ENCODE measurements around the gene BCL6.
A peak's percentile ranks its signal among the peaks of the same experiment; 100 is the strongest.

The BCL6 gene

DNA sequence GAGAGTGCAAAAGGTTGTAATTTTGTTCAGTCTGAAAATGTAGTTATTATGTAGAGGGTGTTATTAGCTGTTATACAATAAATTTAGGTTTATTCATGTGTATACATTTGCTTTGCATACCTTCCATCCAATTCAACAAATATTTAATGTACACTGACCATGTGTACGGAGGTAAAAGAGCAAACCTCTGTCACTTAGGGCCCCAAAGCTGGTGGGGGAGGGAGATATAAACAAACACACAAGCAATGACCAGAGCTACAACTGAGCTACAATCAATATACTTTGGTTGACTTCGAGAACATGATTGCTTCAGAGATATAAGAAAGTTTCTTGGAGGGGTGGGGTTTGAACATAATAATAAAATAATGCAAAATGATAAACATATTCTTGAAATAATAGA is 17.5 kb upstream of the BCL6 start:
- DNase-seq (ENCODE audit: low spot score): no peak

GRCh38 chr3:187759601-187760000 is 14.3 kb upstream of the BCL6 start:
- no peak for DNase-seq (ENCODE audit: low spot score)

DNA sequence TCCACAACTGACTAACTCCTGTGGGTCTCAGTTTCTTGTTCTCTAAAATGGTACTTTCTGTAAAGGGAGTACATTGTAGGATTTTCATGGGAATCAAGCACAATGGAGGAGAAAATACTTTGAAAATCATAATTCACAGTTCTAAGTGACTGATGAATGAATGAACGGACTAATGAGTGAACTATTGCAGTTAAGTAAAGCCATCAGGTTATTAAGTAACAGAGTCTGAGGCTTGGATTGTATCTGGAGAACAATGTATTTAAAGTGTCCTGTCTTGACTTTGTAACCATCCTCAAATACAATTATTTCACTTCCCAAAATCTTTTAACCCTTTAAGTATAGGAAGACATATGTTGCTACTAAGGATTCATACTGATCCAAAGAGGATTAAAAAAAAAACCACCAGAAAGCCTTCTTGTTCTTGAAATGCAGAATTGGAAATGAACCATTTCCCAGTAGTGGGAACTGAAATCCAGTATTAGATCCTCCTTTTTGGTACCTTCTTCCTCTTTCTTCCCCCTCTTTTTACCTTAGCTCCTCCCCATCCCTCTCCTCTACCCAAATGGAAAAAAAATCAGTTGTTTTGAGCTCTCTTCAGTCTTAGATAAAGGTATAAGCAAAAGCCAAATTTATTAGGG is 13.2 kb upstream of the BCL6 start:
- DNase-seq (ENCODE audit: low spot score): no peak

DNA sequence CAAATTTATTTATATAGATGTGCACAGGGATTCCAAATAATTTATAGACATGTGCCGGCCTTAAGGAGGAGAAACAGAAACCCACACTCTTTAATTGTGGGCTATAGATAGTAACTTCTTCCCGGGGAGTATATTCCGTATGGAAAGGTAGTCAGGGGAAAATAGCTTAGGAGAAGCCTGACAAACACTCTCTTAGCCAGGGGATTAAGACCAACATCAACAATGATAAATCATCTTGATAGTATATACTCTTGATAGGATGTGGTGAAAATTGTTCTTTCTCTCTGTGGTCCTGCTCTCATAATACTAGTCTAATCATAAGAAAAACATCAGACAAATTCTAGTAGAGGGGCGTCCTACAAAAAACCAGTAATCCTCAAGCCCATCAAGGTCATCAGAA is 8.2 kb upstream of the BCL6 start:
- DNase-seq (ENCODE audit: low spot score): no peak

DNA sequence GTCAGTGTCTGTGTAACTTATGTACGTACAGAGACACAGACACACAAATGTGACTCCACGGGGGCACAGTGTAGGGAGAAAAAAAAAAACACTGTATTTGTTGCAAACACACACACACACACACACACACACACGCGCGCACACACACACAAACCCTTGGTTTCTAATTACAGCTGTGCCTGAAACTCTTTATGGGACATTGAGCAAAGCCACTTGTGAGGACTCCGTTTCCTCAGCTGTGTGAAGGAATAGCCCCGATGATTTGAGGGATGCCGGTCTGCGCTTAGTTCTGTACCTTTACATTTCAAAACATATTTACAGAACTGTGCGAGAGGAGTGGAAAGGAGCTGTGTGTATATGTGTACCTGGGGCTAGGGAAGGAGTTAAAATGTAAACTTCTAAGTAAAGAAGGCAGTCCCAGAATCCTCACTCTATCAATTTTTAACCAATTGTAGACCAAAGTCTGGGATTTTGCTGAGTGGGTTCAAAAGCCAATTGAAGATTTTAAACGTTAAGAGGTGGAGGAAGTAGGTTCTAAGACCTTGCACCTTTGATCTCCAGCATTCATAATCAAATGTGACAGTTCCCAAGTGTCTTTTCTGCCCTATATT is 5.3 kb upstream of the BCL6 start:
- DNase-seq (ENCODE audit: low spot score): no peak

GRCh38 chr3:187750006-187750512 is 4.8 kb upstream of the BCL6 start:
- no peak for DNase-seq (ENCODE audit: low spot score)

- DNase-seq (ENCODE audit: low spot score): peak; percentile 70
Measured at GRCh38 chr3:187748050-187748481, 2.8 kb upstream of the BCL6 start.

GRCh38 chr3:187747506-187747905 is 2.2 kb upstream of the BCL6 start:
- no peak for DNase-seq (ENCODE audit: low spot score)

GRCh38 chr3:187746442-187747281 is 1.4 kb upstream of the BCL6 start:
- DNase-seq (ENCODE audit: low spot score): peak; percentile 25

DNA sequence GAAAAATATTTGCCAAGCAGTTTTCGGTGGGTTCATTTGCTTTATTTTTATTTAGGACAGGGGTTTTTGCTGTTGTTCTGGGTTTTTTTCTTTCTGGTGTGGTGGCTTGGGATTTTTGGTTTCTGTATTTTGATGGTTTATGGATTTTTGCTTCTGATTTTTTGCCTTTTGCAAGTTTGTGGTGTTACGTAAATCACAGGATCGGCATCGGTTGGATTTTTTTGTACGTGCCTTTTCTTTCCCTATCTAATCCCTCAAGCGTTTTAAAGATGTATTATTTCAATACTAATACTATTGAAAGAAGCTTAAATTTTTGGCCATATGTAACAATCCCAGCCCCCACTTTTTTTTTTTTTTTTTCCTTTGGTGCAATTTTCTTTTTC is 782 bp upstream of the BCL6 start:
- DNase-seq (ENCODE audit: low spot score): no peak

DNA sequence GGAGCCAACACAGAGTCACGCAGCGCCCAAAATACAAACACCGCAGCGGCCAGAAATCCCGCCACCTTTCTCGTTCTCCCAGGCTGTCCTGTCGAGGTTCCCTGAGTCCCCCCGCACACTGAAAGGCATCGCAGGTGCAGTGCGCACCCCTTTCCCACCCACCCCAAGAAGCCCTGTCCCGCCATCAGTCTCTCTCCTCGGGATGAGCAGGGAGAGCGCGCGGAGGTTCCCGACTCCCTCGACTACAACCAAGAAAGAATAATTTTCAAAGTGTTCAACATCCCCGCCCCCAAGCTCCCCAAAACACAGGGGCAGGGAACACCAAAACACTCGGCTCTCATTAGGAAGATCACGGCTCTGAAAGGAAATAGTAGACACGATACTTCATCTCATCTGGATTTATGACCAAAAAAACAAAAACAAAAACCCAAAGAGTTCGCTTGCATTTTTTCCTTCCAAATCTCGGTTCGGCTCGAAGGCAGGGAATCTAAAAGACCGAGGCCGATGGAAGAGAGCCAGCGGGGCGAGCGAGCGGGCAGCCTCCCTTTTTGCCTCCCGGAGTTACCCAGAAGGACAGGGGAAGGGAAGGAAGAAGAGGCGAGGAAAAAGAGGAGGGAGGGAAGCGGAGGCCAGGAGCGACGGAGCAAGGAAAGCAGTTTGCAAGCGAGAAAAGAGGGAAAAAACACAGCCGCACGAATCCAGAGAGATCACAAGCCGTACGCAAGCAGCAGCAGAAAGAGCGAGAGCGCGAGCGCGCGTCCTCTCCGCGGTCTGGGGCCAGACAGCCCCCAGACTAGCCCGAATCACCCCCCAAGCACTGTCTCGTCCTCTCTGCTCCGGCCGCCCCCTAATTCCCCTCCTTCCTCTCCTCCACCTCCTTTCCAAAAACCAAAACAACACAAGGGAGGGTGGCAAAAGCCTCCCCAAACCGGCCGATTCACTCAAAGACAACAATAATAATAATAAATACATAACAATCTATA is 808 bp downstream of the BCL6 start:
- no peak for DNase-seq (ENCODE audit: low spot score)

- peak; percentile 35 for DNase-seq (ENCODE audit: low spot score)
Measured at GRCh38 chr3:187743195-187744141, 1.8 kb downstream of the BCL6 start.

DNA sequence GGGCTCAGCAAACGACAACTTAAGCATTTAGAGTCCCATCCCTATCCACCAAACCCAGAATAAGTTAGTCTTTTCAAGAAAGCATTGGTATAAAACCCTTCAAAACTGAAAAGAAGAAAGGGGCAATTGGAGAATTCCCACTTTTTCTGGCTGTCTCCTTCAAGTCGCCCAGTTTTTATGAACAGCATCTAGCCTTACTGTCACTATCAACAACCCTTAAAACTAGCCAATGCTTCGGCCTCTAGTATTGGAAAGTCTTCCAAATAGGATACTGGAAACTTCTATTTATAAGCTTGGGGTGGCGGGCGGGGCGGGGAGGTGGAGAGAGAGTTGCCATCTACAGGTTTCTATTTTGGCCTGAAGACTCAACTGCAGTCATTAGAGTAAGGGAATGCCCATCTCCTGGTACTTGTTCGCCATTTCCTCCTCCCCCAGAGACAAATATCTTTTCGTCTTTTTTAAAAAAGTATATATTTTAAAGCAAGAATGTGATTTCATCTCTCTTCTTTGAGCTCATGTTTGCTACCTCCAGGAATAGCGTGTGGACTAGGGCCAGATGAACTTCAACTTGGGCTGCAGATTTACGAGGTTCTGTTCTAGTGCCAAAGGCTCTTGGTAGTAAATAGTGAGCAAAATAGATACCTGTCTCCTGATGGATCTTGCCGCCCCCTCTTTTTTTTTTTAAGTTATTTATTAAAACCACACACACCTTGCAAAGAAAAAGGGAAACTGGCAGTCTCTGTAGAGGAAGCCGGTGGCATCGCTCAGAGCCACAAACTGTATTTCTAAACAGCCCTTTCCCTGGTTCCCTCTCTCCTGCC is 2.7 kb downstream of the BCL6 start:
- DNase-seq (ENCODE audit: low spot score): no peak

DNA sequence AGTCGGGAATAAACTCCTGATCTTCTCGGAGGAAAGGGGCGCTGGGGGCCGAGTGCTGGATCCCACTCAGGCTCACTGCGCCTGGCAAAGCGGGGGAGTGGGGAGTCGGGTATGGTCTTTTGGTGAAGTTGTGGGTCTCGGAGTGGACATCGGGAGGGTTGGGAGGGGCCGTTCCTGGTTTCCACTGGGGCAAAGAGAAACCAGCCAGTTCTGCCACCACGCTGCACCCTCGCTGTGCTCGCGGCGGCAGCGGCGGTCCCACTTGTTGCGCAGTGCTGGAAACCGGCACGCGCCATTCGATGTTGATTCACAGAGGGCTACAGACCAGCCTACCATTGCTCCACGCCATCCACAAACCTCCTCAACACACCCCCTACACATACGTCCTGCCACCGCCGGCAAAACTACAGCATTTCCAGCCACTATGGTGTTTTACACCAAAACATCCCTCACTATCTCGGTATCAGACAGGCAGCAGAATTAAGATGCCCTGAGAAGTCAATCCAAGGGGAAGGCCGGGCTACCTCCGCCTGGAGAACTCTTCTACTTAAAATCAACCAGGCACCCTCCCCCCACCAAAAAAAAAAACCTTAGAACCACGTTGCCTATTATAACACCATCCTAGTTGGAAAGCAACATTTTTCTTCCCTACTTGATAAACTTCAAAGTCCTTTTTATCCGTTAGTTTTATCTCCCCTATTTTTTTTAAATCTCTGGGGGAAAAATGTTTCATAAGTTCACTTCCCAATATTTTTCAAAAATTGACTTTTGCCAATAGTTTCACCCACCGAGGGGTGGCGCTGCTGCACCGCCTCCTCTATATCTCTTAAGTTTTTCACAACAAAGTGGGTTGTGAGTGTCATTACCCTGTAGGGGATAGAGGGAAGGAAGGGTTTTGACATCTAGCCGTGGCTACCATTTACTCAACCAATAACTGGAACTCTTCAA is 3.6 kb downstream of the BCL6 start:
- DNase-seq (ENCODE audit: low spot score): peak; percentile 41

- DNase-seq (ENCODE audit: low spot score): peak; percentile 44
Measured at GRCh38 chr3:187740421-187741399, 4.6 kb downstream of the BCL6 start.

- peak; percentile 58 for DNase-seq (ENCODE audit: low spot score)
Measured at GRCh38 chr3:187739561-187740332, 5.5 kb downstream of the BCL6 start.
